ENCODE data around the gene LRRC55.
A peak's percentile ranks its signal among the peaks of the same experiment; 100 is the strongest.

LRRC55 gene

GRCh38 chr11:57214494-57214893 lies 32.7 kb downstream of the LRRC55 start:
- DNase-seq (ENCODE audit: low read depth, low spot score) = peak; percentile 74
- no peak for TF ChIP-seq CTCF (IDR thresholded peaks at IDR 0.05; ENCODE audit: low read depth, low read length)
- in situ Hi-C loops (cut with HindIII; ENCODE audit: low sequenced_read_pairs) = no loop called here
- H3K4me3 ChIP-seq (ENCODE audit: low read depth, low read length) = no peak overlapping the region

GRCh38 chr11:57216463-57216862 lies 34.7 kb downstream of the LRRC55 start:
- H3K4me3 ChIP-seq (ENCODE audit: low read depth, low read length) = no peak overlapping the region
- TF ChIP-seq CTCF (IDR thresholded peaks at IDR 0.05; ENCODE audit: low read depth, low read length) = no peak
- in situ Hi-C loops (cut with HindIII; ENCODE audit: low sequenced_read_pairs) = no loop called here
- DNase-seq (ENCODE audit: low read depth, low spot score) = no peak

- no peak for TF ChIP-seq CTCF (IDR thresholded peaks at IDR 0.05; ENCODE audit: low read depth, low read length)
- in situ Hi-C loops (cut with HindIII; ENCODE audit: low sequenced_read_pairs) = no loop called here
- DNase-seq (ENCODE audit: low read depth, low spot score) = no peak
- H3K4me3 ChIP-seq (ENCODE audit: low read depth, low read length) = no peak overlapping the region
Measured at GRCh38 chr11:57217053-57217452, 35.3 kb downstream of the LRRC55 start.

- TF ChIP-seq CTCF (IDR thresholded peaks at IDR 0.05; ENCODE audit: low read depth, low read length) = no peak
- in situ Hi-C loops (cut with HindIII; ENCODE audit: low sequenced_read_pairs) = no loop called here
- no peak overlapping the region for H3K4me3 ChIP-seq (ENCODE audit: low read depth, low read length)
- no peak for DNase-seq (ENCODE audit: low read depth, low spot score)
Measured at GRCh38 chr11:57219021-57219627, 37.4 kb downstream of the LRRC55 start.

GRCh38 chr11:57222239-57222638 lies 40.5 kb downstream of the LRRC55 start:
- no peak for DNase-seq (ENCODE audit: low read depth, low spot score)
- in situ Hi-C loops (cut with HindIII; ENCODE audit: low sequenced_read_pairs) = no loop called here
- no peak for TF ChIP-seq CTCF (IDR thresholded peaks at IDR 0.05; ENCODE audit: low read depth, low read length)
- no peak overlapping the region for H3K4me3 ChIP-seq (ENCODE audit: low read depth, low read length)

GRCh38 chr11:57223601-57224000 lies 41.8 kb downstream of the LRRC55 start:
- in situ Hi-C loops (cut with HindIII; ENCODE audit: low sequenced_read_pairs) = no loop called here
- no peak overlapping the region for H3K4me3 ChIP-seq (ENCODE audit: low read depth, low read length)
- no peak for TF ChIP-seq CTCF (IDR thresholded peaks at IDR 0.05; ENCODE audit: low read depth, low read length)
- no peak for DNase-seq (ENCODE audit: low read depth, low spot score)

GRCh38 chr11:57224128-57224527 lies 42.4 kb downstream of the LRRC55 start:
- no peak for DNase-seq (ENCODE audit: low read depth, low spot score)
- in situ Hi-C loops (cut with HindIII; ENCODE audit: low sequenced_read_pairs) = no loop called here
- TF ChIP-seq CTCF (IDR thresholded peaks at IDR 0.05; ENCODE audit: low read depth, low read length) = no peak
- no peak overlapping the region for H3K4me3 ChIP-seq (ENCODE audit: low read depth, low read length)

All from astrocyte of the spinal cord (primary cell).